Calu3 (cell line): ENCODE data around the gene MS4A8. TPM values are rescaled to one million over a fixed set of nuclear protein-coding genes. Genes with fewer than 3 reads are reported as not detected.

ENCODE experiments used
- BruUV-seq: library from RNA; stranded (reverse); fragments of 400-500 nt; replicated peaks from 2 replicates; lab custom pipeline; 2021; lab: Mats Ljungman, UMichigan
- CTCF ChIA-PET: fragments of 300-600 bp; sonication (Branson Sonifier 250); formaldehyde crosslinking; loops from one replicate; lab custom pipeline; 2022; ENCODE audit warnings: antibody characterized with exemption; lab: Charles Lee
- DNase-seq: peaks from one replicate; pipeline ENCODE4 v3.0.0; 2022
- H3K27ac Mint-ChIP-seq: one replicate; pipeline ENCODE4 v1.8.0; 2022; ENCODE audit warnings: mixed read lengths; ENCODE audit not compliant: unreplicated experiment
- H3K27me3 Mint-ChIP-seq: one replicate; pipeline ENCODE4 v1.8.0; 2022; ENCODE audit warnings: mixed read lengths; ENCODE audit not compliant: unreplicated experiment
- H3K36me3 Mint-ChIP-seq: one replicate; pipeline ENCODE4 v1.8.0; 2022; ENCODE audit warnings: mild to moderate bottlenecking, moderate library complexity, mixed read lengths; ENCODE audit not compliant: insufficient read depth, unreplicated experiment
- H3K4me1 Mint-ChIP-seq: one replicate; pipeline ENCODE4 v1.8.0; 2022; ENCODE audit warnings: mild to moderate bottlenecking, low read depth, mixed read lengths; ENCODE audit not compliant: unreplicated experiment
- H3K4me3 Mint-ChIP-seq: one replicate; pipeline ENCODE4 v1.8.0; 2022; ENCODE audit warnings: mild to moderate bottlenecking, low read depth, moderate library complexity, mixed read lengths; ENCODE audit not compliant: unreplicated experiment
- H3K9me3 Mint-ChIP-seq: one replicate; pipeline ENCODE4 v1.8.0; 2022; ENCODE audit warnings: low read depth, mixed read lengths; ENCODE audit not compliant: unreplicated experiment
- intact Hi-C: fragments of 100-400 bp; cut with micrococcal nuclease; formaldehyde crosslinking; loops from one replicate; pipeline ENCODE4 v1.10.0; 2022; ENCODE audit not compliant: unreplicated experiment
- total RNA-seq: library from RNA; stranded (reverse); gene quantifications from 2 replicates; pipeline ENCODE4 v1.2.3, GENCODE V29; 2022
- TF ChIP-seq, protein P1 (sequence below): fragments of 200-600 bp; IDR thresholded peaks from one replicate; pipeline ENCODE4 v1.8.0; 2022; ENCODE audit warnings: antibody characterized with exemption; ENCODE audit not compliant: unreplicated experiment

Gene MS4A8
- total RNA-seq, 1 experiment from 2014 or later = 0.57 TPM

DNA sequence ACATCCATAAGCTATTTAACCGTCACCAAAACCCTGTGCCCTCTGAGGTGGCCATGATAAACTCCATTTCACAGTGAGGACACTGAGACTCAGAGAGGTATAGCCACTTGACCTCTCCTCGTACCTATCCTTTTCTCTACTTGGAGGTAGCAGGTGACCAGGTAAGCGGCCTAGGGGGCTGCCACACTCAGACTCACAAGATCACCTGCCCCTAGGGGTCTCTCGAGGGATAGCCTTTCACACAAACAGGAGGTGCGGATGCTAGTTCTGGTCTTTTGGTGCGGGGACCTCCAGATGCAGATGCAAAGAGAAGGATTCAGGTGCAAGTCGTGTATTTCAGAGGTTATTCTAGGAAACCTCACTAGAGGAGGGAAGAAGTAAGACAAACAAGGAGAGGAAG lies 39.7 kb downstream of the MS4A8 start:
- Mint-ChIP-seq H3K27ac (no peak overlapping the region), H3K4me1 (no peaks in the 10 kb centered on the region), H3K27me3 (peaks cover 51% of the 10 kb centered on the region), H3K9me3 (no peaks in the 10 kb centered on the region), H3K36me3 (peaks cover 3% of the 10 kb centered on the region), H3K4me3 (no peak overlapping the region)
- TF ChIP-seq, protein P1, sequence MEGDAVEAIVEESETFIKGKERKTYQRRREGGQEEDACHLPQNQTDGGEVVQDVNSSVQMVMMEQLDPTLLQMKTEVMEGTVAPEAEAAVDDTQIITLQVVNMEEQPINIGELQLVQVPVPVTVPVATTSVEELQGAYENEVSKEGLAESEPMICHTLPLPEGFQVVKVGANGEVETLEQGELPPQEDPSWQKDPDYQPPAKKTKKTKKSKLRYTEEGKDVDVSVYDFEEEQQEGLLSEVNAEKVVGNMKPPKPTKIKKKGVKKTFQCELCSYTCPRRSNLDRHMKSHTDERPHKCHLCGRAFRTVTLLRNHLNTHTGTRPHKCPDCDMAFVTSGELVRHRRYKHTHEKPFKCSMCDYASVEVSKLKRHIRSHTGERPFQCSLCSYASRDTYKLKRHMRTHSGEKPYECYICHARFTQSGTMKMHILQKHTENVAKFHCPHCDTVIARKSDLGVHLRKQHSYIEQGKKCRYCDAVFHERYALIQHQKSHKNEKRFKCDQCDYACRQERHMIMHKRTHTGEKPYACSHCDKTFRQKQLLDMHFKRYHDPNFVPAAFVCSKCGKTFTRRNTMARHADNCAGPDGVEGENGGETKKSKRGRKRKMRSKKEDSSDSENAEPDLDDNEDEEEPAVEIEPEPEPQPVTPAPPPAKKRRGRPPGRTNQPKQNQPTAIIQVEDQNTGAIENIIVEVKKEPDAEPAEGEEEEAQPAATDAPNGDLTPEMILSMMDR = no peak
- intact Hi-C loops = no loop called here
- no peak for DNase-seq
- no TSS peak for BruUV-seq
- CTCF ChIA-PET = interaction anchor here (1.0 kb wide), 1 partner anchor 17 kb away, joined by 3 read pairs; the partner anchor contains the start of gene MS4A15

- Mint-ChIP-seq H3K4me1 (no peaks in the 10 kb centered on the region), H3K36me3 (peaks cover 3% of the 10 kb centered on the region), H3K4me3 (no peak overlapping the region), H3K27me3 (peaks cover 57% of the 10 kb centered on the region), H3K27ac (no peak overlapping the region), H3K9me3 (no peaks in the 10 kb centered on the region)
- no peak for DNase-seq
- TF ChIP-seq, protein P1 = no peak
- no TSS peak for BruUV-seq
- intact Hi-C loops = no loop called here
- CTCF ChIA-PET = no interaction called here
Observed at GRCh38 chr11:60740573-60740972, 41.2 kb downstream of the MS4A8 start.

GRCh38 chr11:60741421-60741820 lies 42.0 kb downstream of the MS4A8 start:
- H3K4me1 Mint-ChIP-seq = no peaks in the 10 kb centered on the region
- H3K4me3 Mint-ChIP-seq = no peak overlapping the region
- intact Hi-C loops = no loop called here
- no peak overlapping the region for H3K27ac Mint-ChIP-seq
- H3K27me3 Mint-ChIP-seq = peaks cover 57% of the 10 kb centered on the region
- no peaks in the 10 kb centered on the region for H3K9me3 Mint-ChIP-seq
- H3K36me3 Mint-ChIP-seq = peaks cover 3% of the 10 kb centered on the region
- TF ChIP-seq, protein P1 = no peak
- BruUV-seq = no TSS peak
- CTCF ChIA-PET = no interaction called here
- no peak for DNase-seq

DNA sequence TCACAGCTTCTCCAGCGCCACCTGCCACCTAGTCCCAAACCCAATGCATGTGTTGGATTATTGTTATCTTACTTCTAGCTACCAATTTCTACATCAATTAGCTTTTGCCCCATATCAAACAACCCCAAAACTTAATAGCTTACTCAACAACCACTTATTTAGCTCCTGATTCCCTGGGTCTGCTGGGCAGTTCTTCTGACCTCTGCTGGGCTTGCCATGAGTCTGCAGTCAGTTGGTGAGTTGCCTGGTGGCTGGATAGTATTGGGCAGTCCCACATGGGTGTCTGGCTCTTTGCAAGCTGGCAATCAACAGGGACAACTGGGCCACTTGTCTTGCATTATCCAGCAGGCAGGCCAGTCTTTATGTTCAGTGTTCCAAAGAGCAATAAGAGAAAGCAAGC lies 43.6 kb downstream of the MS4A8 start:
- Mint-ChIP-seq H3K36me3 (peaks cover 3% of the 10 kb centered on the region), H3K27me3 (peaks cover 46% of the 10 kb centered on the region), H3K4me3 (no peak overlapping the region), H3K27ac (no peak overlapping the region), H3K4me1 (no peaks in the 10 kb centered on the region), H3K9me3 (peaks cover 3% of the 10 kb centered on the region)
- CTCF ChIA-PET = interaction anchor here (0.6 kb wide), 1 partner anchor 12 kb away, joined by 5 read pairs; no protein-coding TSS in a partner anchor
- DNase-seq = no peak
- no TSS peak for BruUV-seq
- TF ChIP-seq, protein P1 = no peak
- intact Hi-C loops = no loop called here
